Stimulated activated naive CD8-positive, alpha-beta T cell treated with anti-CD3 and anti-CD28 coated beads, Interleukin-15, amount 100 ng/mL, for 72 hours (primary cell): ENCODE results near the gene OR52H1.
"Not testable (repeated sequence)": the region's sequence is repeated elsewhere in the genome, so short reads cannot be mapped to it uniquely, and the experiment has no call there.

Experiments
- ATAC-seq: fragments of 150-1000 bp; cut with Tn5 transposase; 2 replicates; pipeline ENCODE4 v1.10.0; 2021; ENCODE audit warnings: mild to moderate bottlenecking, moderate library complexity
- DNase-seq, 2 donors: peaks; one replicate each; pipeline ENCODE4 v3.0.0; 2021 to 2022
- H3K27ac Mint-ChIP-seq, 2 donors: one replicate each; pipeline ENCODE4 v1.8.0; 2022; ENCODE audit warnings: mild to moderate bottlenecking in 2 of 2, mixed read lengths in 2 of 2, moderate library complexity in 2 of 2
- H3K27me3 Mint-ChIP-seq: one replicate; pipeline ENCODE4 v1.8.0; 2022; ENCODE audit warnings: mixed read lengths
- H3K4me1 Mint-ChIP-seq: one replicate; pipeline ENCODE4 v1.8.0; 2022; ENCODE audit warnings: mild to moderate bottlenecking, mixed read lengths
- H3K4me3 Mint-ChIP-seq, 2 donors: one replicate each; pipeline ENCODE4 v1.8.0; 2022; ENCODE audit warnings: mild to moderate bottlenecking in 2 of 2, mixed read lengths in 2 of 2, moderate library complexity in 1 of 2
- H3K9me3 Mint-ChIP-seq, 2 donors: one replicate each; pipeline ENCODE4 v1.8.0; 2022; ENCODE audit warnings: mixed read lengths in 2 of 2

OR52H1 gene

GRCh38 chr11:5548440-5548839, at the start of gene OR52H1:
Gene OR52H1, minus strand, starts transcription at chr11:5548540. Its CDS starts 3,035 bp downstream, at chr11:5545505.
- H3K4me1 Mint-ChIP-seq = no peaks in the 10 kb centered on the region
- no peak for ATAC-seq
- no peak within 1 kb of the TSS for H3K4me3 Mint-ChIP-seq

GRCh38 chr11:5597953-5598352, 49.6 kb upstream of the OR52H1 start:
- no peak overlapping the region for H3K27ac Mint-ChIP-seq
- H3K4me3 Mint-ChIP-seq = no peak overlapping the region
- H3K27me3 Mint-ChIP-seq = peaks cover 9% of the 10 kb centered on the region
- peaks cover 31% of the 10 kb centered on the region for H3K4me1 Mint-ChIP-seq
- DNase-seq = no peak
- no peaks in the 10 kb centered on the region for H3K9me3 Mint-ChIP-seq
- ATAC-seq = no peak

More at GRCh38 chr11:5548440-5548839, at the start of gene OR52H1:
- no peak for DNase-seq
- Mint-ChIP-seq H3K9me3 (no peaks in the 10 kb centered on the region), H3K27me3 (no peaks in the 10 kb centered on the region), H3K27ac (no peak within 1 kb of the TSS)

- no peaks in the 10 kb centered on the region for H3K9me3 Mint-ChIP-seq
- DNase-seq (no peak), ATAC-seq (peak; percentile 34)
- H3K4me3 Mint-ChIP-seq = peak within 1 kb of the TSS; percentile 75 to 89
- peak within 1 kb of the TSS; percentile 86 to 95 for H3K27ac Mint-ChIP-seq
- peaks cover 9% of the 10 kb centered on the region for H3K27me3 Mint-ChIP-seq
- peaks cover 31% of the 10 kb centered on the region for H3K4me1 Mint-ChIP-seq
These were observed 48.4 kb upstream of the OR52H1 start, which contains the start of gene TRIM6 for GRCh38 chr11:5596607-5597201. Gene TRIM6, plus strand, starts transcription at chr11:5596637. Its CDS starts 261 bp downstream, at chr11:5596898.

GRCh38 chr11:5593146-5593545, 44.8 kb upstream of the OR52H1 start:
- peaks cover 8% of the 10 kb centered on the region for H3K27me3 Mint-ChIP-seq
- no peak for ATAC-seq
- H3K4me3 Mint-ChIP-seq = no peak overlapping the region
- H3K27ac Mint-ChIP-seq = no peak overlapping the region
- peaks cover 24% of the 10 kb centered on the region for H3K4me1 Mint-ChIP-seq
- H3K9me3 Mint-ChIP-seq = peaks cover 0 to 8% of the 10 kb centered on the region in 2 donors
- no peak for DNase-seq

GRCh38 chr11:5592615-5593014, 44.3 kb upstream of the OR52H1 start:
- no peak for DNase-seq
- peaks cover 18% of the 10 kb centered on the region for H3K4me1 Mint-ChIP-seq
- H3K4me3 Mint-ChIP-seq = no peak overlapping the region
- H3K9me3 Mint-ChIP-seq = peaks cover 0 to 8% of the 10 kb centered on the region in 2 donors
- no peak for ATAC-seq
- H3K27ac Mint-ChIP-seq = no peak overlapping the region
- H3K27me3 Mint-ChIP-seq = peaks cover 2% of the 10 kb centered on the region

GRCh38 chr11:5591613-5592012, 43.3 kb upstream of the OR52H1 start:
- peak; percentile 26 for ATAC-seq
- DNase-seq = no peak
- Mint-ChIP-seq H3K27ac (no peak overlapping the region), H3K4me1 (peaks cover 8% of the 10 kb centered on the region), H3K9me3 (peaks cover 0 to 8% of the 10 kb centered on the region in 2 donors), H3K27me3 (no peaks in the 10 kb centered on the region), H3K4me3 (no peak overlapping the region)

- not testable (repeated sequence) for H3K27me3 Mint-ChIP-seq, H3K4me3 Mint-ChIP-seq, ATAC-seq, DNase-seq, H3K9me3 Mint-ChIP-seq, H3K27ac Mint-ChIP-seq, H3K4me1 Mint-ChIP-seq
These were observed 41.6 kb upstream of the OR52H1 start for GRCh38 chr11:5589906-5590305.

GRCh38 chr11:5584458-5584857, 36.1 kb upstream of the OR52H1 start:
- H3K27me3 Mint-ChIP-seq, ATAC-seq, H3K4me3 Mint-ChIP-seq, H3K4me1 Mint-ChIP-seq, H3K27ac Mint-ChIP-seq, H3K9me3 Mint-ChIP-seq, DNase-seq: not testable (repeated sequence)

- Mint-ChIP-seq H3K4me1 (no peaks in the 10 kb centered on the region), H3K9me3 (no peaks in the 10 kb centered on the region), H3K4me3 (no peak overlapping the region), H3K27me3 (no peaks in the 10 kb centered on the region), H3K27ac (no peak overlapping the region)
- DNase-seq (no peak), ATAC-seq (no peak)
These were observed 32.7 kb upstream of the OR52H1 start for GRCh38 chr11:5581014-5581413.

- Mint-ChIP-seq H3K27me3 (no peaks in the 10 kb centered on the region), H3K27ac (no peak within 1 kb of the TSS), H3K4me3 (no peak within 1 kb of the TSS), H3K4me1 (no peaks in the 10 kb centered on the region), H3K9me3 (no peaks in the 10 kb centered on the region)
- ATAC-seq = no peak
- no peak for DNase-seq
These were observed 32.2 kb upstream of the OR52H1 start, which contains the start of gene OR52B6 for GRCh38 chr11:5580577-5580976. Gene OR52B6, plus strand, starts transcription at chr11:5580877. Its CDS starts 0 bp downstream, at chr11:5580877.

- no peak for ATAC-seq
These were observed 28.8 kb upstream of the OR52H1 start for GRCh38 chr11:5577101-5577500.

GRCh38 chr11:5575152-5575551, 26.8 kb upstream of the OR52H1 start:
- DNase-seq = no peak
- H3K27me3 Mint-ChIP-seq = no peaks in the 10 kb centered on the region

More at GRCh38 chr11:5577101-5577500, 28.8 kb upstream of the OR52H1 start:
- Mint-ChIP-seq H3K9me3 (no peaks in the 10 kb centered on the region), H3K27ac (no peak overlapping the region), H3K4me3 (no peak overlapping the region), H3K27me3 (no peaks in the 10 kb centered on the region), H3K4me1 (no peaks in the 10 kb centered on the region)
- no peak for DNase-seq

GRCh38 chr11:5574654-5575053, 26.3 kb upstream of the OR52H1 start:
- ATAC-seq = no peak
- no peak for DNase-seq
- H3K27me3 Mint-ChIP-seq = no peaks in the 10 kb centered on the region
- H3K27ac Mint-ChIP-seq = no peak overlapping the region
- H3K4me1 Mint-ChIP-seq = no peaks in the 10 kb centered on the region
- no peak overlapping the region for H3K4me3 Mint-ChIP-seq
- no peaks in the 10 kb centered on the region for H3K9me3 Mint-ChIP-seq

More at GRCh38 chr11:5575152-5575551, 26.8 kb upstream of the OR52H1 start:
- H3K4me3 Mint-ChIP-seq = no peak overlapping the region
- no peaks in the 10 kb centered on the region for H3K4me1 Mint-ChIP-seq
- H3K27ac Mint-ChIP-seq = no peak overlapping the region
- no peak for ATAC-seq
- H3K9me3 Mint-ChIP-seq = no peaks in the 10 kb centered on the region

- ATAC-seq (peak; percentile 64), DNase-seq (no peak)
- Mint-ChIP-seq H3K4me1 (peaks cover 7% of the 10 kb centered on the region), H3K4me3 (no peak overlapping the region), H3K27me3 (no peaks in the 10 kb centered on the region), H3K27ac (peak overlapping the region in 1 of 2 donors; percentile 22), H3K9me3 (peaks cover 0 to 6% of the 10 kb centered on the region in 2 donors)
These were observed 16.1 kb upstream of the OR52H1 start for GRCh38 chr11:5564259-5565019.

GRCh38 chr11:5557751-5558150, 9.4 kb upstream of the OR52H1 start:
- ATAC-seq = no peak
- no peaks in the 10 kb centered on the region for H3K4me1 Mint-ChIP-seq
- no peaks in the 10 kb centered on the region for H3K27me3 Mint-ChIP-seq
- DNase-seq = no peak
- H3K9me3 Mint-ChIP-seq = no peaks in the 10 kb centered on the region
- H3K27ac Mint-ChIP-seq = no peak overlapping the region
- H3K4me3 Mint-ChIP-seq = no peak overlapping the region

GRCh38 chr11:5556596-5557188, 8.4 kb upstream of the OR52H1 start:
- no peak for DNase-seq
- ATAC-seq = no peak
- no peaks in the 10 kb centered on the region for H3K27me3 Mint-ChIP-seq
- no peak overlapping the region for H3K4me3 Mint-ChIP-seq
- no peaks in the 10 kb centered on the region for H3K4me1 Mint-ChIP-seq
- no peak overlapping the region for H3K27ac Mint-ChIP-seq
- H3K9me3 Mint-ChIP-seq = no peaks in the 10 kb centered on the region
